ENCODE results near the gene ELF1. TPM values are rescaled to one million over a fixed set of nuclear protein-coding genes. Genes with fewer than 3 reads are reported as not detected.

The ELF1 gene
- total RNA-seq, 2 donors from 2014 or later, result 108 to 123 TPM

GRCh38 chr13:40996426-40997092 lies 22.6 kb downstream of the ELF1 start:
- Histone ChIP-seq H3K9me3 (no peaks in the 10 kb centered on the region), H3K4me3 (no peak overlapping the region), H3K27ac (peak overlapping the region; percentile 22 to 85), H3K27me3 (replicated peaks; ENCODE audit: insufficient read depth) (no peaks in the 10 kb centered on the region), H3K4me1 (replicated peaks) (peaks cover 8% of the 10 kb centered on the region), H3K36me3 (no peaks in the 10 kb centered on the region)
- 90% methylated on average over 5 of the region's 5 CpGs for WGBS
- intact Hi-C loops (cut with DNase I), result no loop called here
- no peak for DNase-seq (ENCODE audit: low spot score)
- TF ChIP-seq POLR2AphosphoS5 (IDR thresholded peaks at IDR 0.05) (no peak), CTCF (IDR thresholded peaks at IDR 0.05) (no peak), POLR2A (IDR thresholded peaks at IDR 0.05) (no peak)

- DNase-seq (ENCODE audit: low spot score), result no peak
- Histone ChIP-seq H3K27ac (peak overlapping the region; percentile 22 to 85), H3K27me3 (replicated peaks; ENCODE audit: insufficient read depth) (no peaks in the 10 kb centered on the region), H3K9me3 (no peaks in the 10 kb centered on the region), H3K36me3 (no peaks in the 10 kb centered on the region), H3K4me1 (replicated peaks) (peaks cover 8% of the 10 kb centered on the region), H3K4me3 (no peak overlapping the region)
- intact Hi-C loops (cut with DNase I), result no loop called here
- TF ChIP-seq POLR2AphosphoS5 (IDR thresholded peaks at IDR 0.05) (peak; percentile 42), POLR2A (IDR thresholded peaks at IDR 0.05) (no peak)
These were observed 23.1 kb downstream of the ELF1 start for GRCh38 chr13:40995997-40996396.

GRCh38 chr13:40994581-40995230 lies 24.4 kb downstream of the ELF1 start:
- TF ChIP-seq CTCF (IDR thresholded peaks at IDR 0.05) (no peak), POLR2AphosphoS5 (IDR thresholded peaks at IDR 0.05) (peak; percentile 6), POLR2A (IDR thresholded peaks at IDR 0.05) (no peak)

GRCh38 chr13:40993987-40994386 lies 25.1 kb downstream of the ELF1 start:
- intact Hi-C loops (cut with DNase I), result no loop called here
- TF ChIP-seq POLR2A (IDR thresholded peaks at IDR 0.05) (no peak), POLR2AphosphoS5 (IDR thresholded peaks at IDR 0.05) (peak; percentile 97), CTCF (IDR thresholded peaks at IDR 0.05) (peak in 3 of 4 experiments; percentile 16 to 64 (median 48))
- H3K27me3 ChIP-seq (replicated peaks; ENCODE audit: insufficient read depth), result no peaks in the 10 kb centered on the region
- H3K9me3 ChIP-seq, result no peaks in the 10 kb centered on the region
- DNase-seq (ENCODE audit: low spot score), result peak; percentile 84
- H3K4me3 ChIP-seq, result no peak overlapping the region
- peaks cover 8% of the 10 kb centered on the region for H3K4me1 ChIP-seq (replicated peaks)
- H3K27ac ChIP-seq, result peak overlapping the region; percentile 83 to 85
- no peaks in the 10 kb centered on the region for H3K36me3 ChIP-seq

More at GRCh38 chr13:40994581-40995230, 24.4 kb downstream of the ELF1 start:
- H3K36me3 ChIP-seq, result no peaks in the 10 kb centered on the region
- H3K4me1 ChIP-seq (replicated peaks), result peaks cover 8% of the 10 kb centered on the region
- intact Hi-C loops (cut with DNase I), result no loop called here
- no peaks in the 10 kb centered on the region for H3K9me3 ChIP-seq
- H3K27ac ChIP-seq, result peak overlapping the region; percentile 83 to 85
- 41% methylated on average over 6 of the region's 6 CpGs for WGBS
- no peaks in the 10 kb centered on the region for H3K27me3 ChIP-seq (replicated peaks; ENCODE audit: insufficient read depth)
- no peak for DNase-seq (ENCODE audit: low spot score)
- H3K4me3 ChIP-seq, result no peak overlapping the region

GRCh38 chr13:40992678-40993518 lies 26.2 kb downstream of the ELF1 start:
- intact Hi-C loops (cut with DNase I), result no loop called here
- no peak for DNase-seq (ENCODE audit: low spot score)
- 57% methylated on average over 11 of the region's 11 CpGs for WGBS
- no peaks in the 10 kb centered on the region for H3K9me3 ChIP-seq
- H3K27ac ChIP-seq, result peak overlapping the region; percentile 83 to 85
- H3K27me3 ChIP-seq (replicated peaks; ENCODE audit: insufficient read depth), result no peaks in the 10 kb centered on the region
- H3K4me3 ChIP-seq, result no peak overlapping the region
- TF ChIP-seq CTCF (IDR thresholded peaks at IDR 0.05), result peak in 1 of 4 experiments; percentile 24
- TF ChIP-seq POLR2A (IDR thresholded peaks at IDR 0.05), result no peak
- H3K36me3 ChIP-seq, result no peaks in the 10 kb centered on the region
- H3K4me1 ChIP-seq (replicated peaks), result peaks cover 8% of the 10 kb centered on the region
